ENCODE results near the gene BRINP2.

DNA sequence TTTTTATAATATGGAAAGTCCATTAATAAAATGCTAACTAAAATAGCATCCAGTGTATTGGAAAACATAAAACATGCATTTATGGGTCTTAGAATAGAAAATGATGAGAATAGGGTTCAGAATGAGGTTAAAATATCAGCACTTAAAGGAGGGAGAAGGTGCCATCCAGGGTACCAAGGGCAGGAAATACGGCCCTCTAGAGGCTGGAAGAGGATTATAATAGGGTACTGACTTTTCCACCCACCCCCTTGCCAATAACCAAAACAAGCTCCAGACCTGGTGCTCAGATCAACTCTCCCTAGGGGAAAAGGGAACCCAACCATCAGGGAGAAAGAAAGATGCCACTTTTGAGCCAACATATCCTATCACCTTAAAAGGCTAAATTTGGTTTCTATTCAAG is 32.9 kb upstream of the BRINP2 start:
- TF ChIP-seq CTCF (IDR thresholded peaks at IDR 0.05) (no peak), POLR2A (IDR thresholded peaks at IDR 0.05) (no peak)
